Smooth muscle cell (in vitro differentiated cells): ENCODE measurements around the gene KDM4B. TPM values are rescaled to one million over a fixed set of nuclear protein-coding genes. Genes with fewer than 3 reads are reported as not detected.

Experiments
- DNase-seq: peaks from one replicate; lab custom pipeline; 2025; ENCODE audit not compliant: unreplicated experiment; lab: John Stamatoyannopoulos, UW
- H2AFZ ChIP-seq: fragments of 200-600 bp; sonication (generic); 2 replicates; pipeline ENCODE4 v1.6.0; 2016; ENCODE audit warnings: antibody characterized with exemption, low read depth, mild to moderate bottlenecking
- H3F3A ChIP-seq: fragments of 200-600 bp; sonication (generic); 2 replicates; pipeline ENCODE4 v1.6.0; 2017; ENCODE audit warnings: antibody characterized with exemption, low read depth
- H3K27ac ChIP-seq: fragments of 200-600 bp; sonication (generic); 2 replicates; pipeline ENCODE4 v1.5.1; 2016; ENCODE audit warnings: low read depth, mild to moderate bottlenecking
- H3K27me3 ChIP-seq: fragments of 200-600 bp; sonication (generic); 2 replicates; pipeline ENCODE4 v1.6.1; 2016; ENCODE audit warnings: low read depth, mild to moderate bottlenecking
- H3K36me3 ChIP-seq: fragments of 200-600 bp; sonication (generic); 2 replicates; pipeline ENCODE4 v1.5.1; 2016; ENCODE audit warnings: low read depth
- H3K4me1 ChIP-seq: fragments of 200-600 bp; sonication (generic); 2 replicates; pipeline ENCODE4 v1.5.1; 2016; ENCODE audit warnings: low read depth
- H3K4me2 ChIP-seq: fragments of 200-600 bp; sonication (generic); 2 replicates; pipeline ENCODE4 v1.6.0; 2016; ENCODE audit warnings: mild to moderate bottlenecking
- H3K4me3 ChIP-seq: fragments of 200-600 bp; sonication (generic); 2 replicates; pipeline ENCODE4 v1.5.1; 2016; ENCODE audit warnings: mild to moderate bottlenecking
- H3K79me2 ChIP-seq: fragments of 200-600 bp; sonication (generic); 2 replicates; pipeline ENCODE4 v1.6.0; 2016; ENCODE audit warnings: low read depth, mild to moderate bottlenecking
- H3K9ac ChIP-seq: fragments of 200-600 bp; sonication (generic); 2 replicates; pipeline ENCODE4 v1.6.0; 2016; ENCODE audit warnings: low read depth
- H3K9me3 ChIP-seq: fragments of 200-600 bp; sonication (generic); replicated peaks from 2 replicates; pipeline ENCODE4 v1.5.1; 2016; ENCODE audit warnings: low read depth
- H4K20me1 ChIP-seq: fragments of 200-600 bp; sonication (generic); 2 replicates; pipeline ENCODE4 v1.6.0; 2016; ENCODE audit warnings: low read depth
- WGBS: methylation state at CpG from one replicate; pipeline ENCODE4 v1.1.7; 2016; ENCODE audit warnings: low lambda C conversion rate; 5-methylcytosine and 5-hydroxymethylcytosine counted together
- polyA plus RNA-seq: library from polyadenylated mRNA; unstranded; fragments of >200 nt; fragmentation: Nextera tagmentation; extraction: Ambion mirVana; gene quantifications from 2 replicates; pipeline ENCODE4 v1.2.1, GENCODE V29; 2016
- total RNA-seq: library from RNA; depleted of rRNA; stranded (reverse); fragments of >200 nt; gene quantifications from 2 replicates; pipeline ENCODE4 v1.2.3, GENCODE V29; 2014
- TF ChIP-seq, protein P1 (sequence below): fragments of 200-600 bp; sonication (generic); IDR thresholded peaks from 2 replicates; pipeline ENCODE4 v1.5.1; 2017; ENCODE audit warnings: borderline replicate concordance, mild to moderate bottlenecking, antibody characterized with exemption; ENCODE audit not compliant: insufficient read depth, poor library complexity, severe bottlenecking

Gene KDM4B
- total and polyA plus RNA-seq, 2 experiments from 2014 or later = 27.9 to 32.3 TPM

DNA sequence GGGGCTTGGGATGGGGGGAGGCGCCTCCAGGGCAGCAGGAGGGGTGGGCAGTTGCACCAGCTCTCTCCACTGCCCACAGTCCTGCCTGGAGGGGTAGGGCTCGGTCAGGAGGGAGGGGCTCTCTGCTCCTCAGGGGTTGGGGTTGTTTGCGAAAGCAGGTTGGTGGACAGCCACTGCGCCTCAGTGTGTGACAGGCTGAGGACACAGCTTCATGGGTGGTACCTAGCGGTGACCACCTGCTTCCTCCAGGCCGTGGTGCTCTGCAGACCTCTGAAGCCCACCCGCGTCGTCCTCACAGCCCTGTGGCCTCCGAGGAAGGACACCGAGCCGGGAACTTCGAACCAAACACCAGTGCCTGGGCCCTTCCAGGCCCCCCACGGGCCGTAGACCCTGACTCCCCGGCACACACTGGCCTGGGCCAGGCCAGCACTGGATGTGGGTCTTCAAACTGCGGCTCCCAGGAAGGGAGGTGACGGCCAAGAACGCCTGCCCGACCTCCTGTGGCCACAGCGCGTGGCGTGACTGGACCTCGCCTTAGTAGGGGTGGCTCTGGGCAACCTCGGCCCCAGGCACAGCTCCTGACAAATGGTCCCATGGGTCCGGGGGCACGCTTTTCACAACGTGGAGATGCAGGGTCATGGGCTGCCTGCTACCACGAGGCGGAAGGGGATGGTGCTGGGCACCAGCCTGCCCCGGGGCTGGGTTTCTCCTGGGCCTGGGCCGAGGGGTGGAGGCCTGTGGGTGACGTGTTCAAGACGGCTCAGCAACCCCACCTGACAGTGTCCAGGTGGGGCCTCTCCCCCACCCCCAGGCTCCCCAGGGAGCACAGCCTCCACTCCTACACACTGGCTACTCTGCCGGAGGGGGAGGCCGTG lies 173.2 kb downstream of the KDM4B start:
- no peak overlapping the region for H2AFZ ChIP-seq
- H3K4me3 ChIP-seq = no peak overlapping the region
- no peaks in the 10 kb centered on the region for H3K27me3 ChIP-seq
- TF ChIP-seq, protein P1, sequence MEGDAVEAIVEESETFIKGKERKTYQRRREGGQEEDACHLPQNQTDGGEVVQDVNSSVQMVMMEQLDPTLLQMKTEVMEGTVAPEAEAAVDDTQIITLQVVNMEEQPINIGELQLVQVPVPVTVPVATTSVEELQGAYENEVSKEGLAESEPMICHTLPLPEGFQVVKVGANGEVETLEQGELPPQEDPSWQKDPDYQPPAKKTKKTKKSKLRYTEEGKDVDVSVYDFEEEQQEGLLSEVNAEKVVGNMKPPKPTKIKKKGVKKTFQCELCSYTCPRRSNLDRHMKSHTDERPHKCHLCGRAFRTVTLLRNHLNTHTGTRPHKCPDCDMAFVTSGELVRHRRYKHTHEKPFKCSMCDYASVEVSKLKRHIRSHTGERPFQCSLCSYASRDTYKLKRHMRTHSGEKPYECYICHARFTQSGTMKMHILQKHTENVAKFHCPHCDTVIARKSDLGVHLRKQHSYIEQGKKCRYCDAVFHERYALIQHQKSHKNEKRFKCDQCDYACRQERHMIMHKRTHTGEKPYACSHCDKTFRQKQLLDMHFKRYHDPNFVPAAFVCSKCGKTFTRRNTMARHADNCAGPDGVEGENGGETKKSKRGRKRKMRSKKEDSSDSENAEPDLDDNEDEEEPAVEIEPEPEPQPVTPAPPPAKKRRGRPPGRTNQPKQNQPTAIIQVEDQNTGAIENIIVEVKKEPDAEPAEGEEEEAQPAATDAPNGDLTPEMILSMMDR = no peak
- no peaks in the 10 kb centered on the region for H3K36me3 ChIP-seq
- H3K27ac ChIP-seq = no peak overlapping the region
- H3K79me2 ChIP-seq = no peaks in the 10 kb centered on the region
- peaks cover 59% of the 10 kb centered on the region for H4K20me1 ChIP-seq
- H3K9ac ChIP-seq = no peak overlapping the region
- no peaks in the 10 kb centered on the region for H3F3A ChIP-seq
- WGBS = 94% methylated on average over 35 of the region's 36 CpGs
- no peak for DNase-seq
- no peak overlapping the region for H3K4me2 ChIP-seq
- no peaks in the 10 kb centered on the region for H3K4me1 ChIP-seq
- H3K9me3 ChIP-seq = no peaks in the 10 kb centered on the region

DNA sequence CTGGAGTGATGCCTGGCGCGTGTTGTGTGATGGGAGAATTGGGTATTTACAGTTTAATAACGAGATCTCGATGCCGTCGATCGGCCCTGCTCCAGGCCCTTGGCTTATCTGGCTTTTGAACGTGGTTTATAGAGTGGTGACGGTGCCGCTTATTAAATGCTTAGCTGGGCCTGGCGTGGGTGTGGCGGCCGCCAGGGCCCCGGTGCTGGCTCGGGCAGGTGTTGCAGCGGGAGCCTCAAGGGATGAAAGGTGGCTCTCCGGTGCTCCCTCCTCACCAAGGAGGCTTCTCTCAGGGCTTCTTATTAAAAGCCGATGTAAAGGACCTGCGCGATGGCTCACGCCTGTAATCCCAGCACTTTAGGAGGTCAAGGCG lies 173.8 kb downstream of the KDM4B start:
- H3K27ac ChIP-seq = no peak overlapping the region
- H3K9ac ChIP-seq = no peak overlapping the region
- H2AFZ ChIP-seq = no peak overlapping the region
- TF ChIP-seq, protein P1 = no peak
- WGBS = 94% methylated on average over 22 of the region's 22 CpGs
- no peaks in the 10 kb centered on the region for H3F3A ChIP-seq
- no peaks in the 10 kb centered on the region for H3K79me2 ChIP-seq
- H3K36me3 ChIP-seq = no peaks in the 10 kb centered on the region
- H3K9me3 ChIP-seq = no peaks in the 10 kb centered on the region
- DNase-seq = no peak
- H4K20me1 ChIP-seq = peaks cover 59% of the 10 kb centered on the region
- no peaks in the 10 kb centered on the region for H3K27me3 ChIP-seq
- H3K4me1 ChIP-seq = no peaks in the 10 kb centered on the region
- H3K4me2 ChIP-seq = no peak overlapping the region
- H3K4me3 ChIP-seq = no peak overlapping the region

- Histone ChIP-seq H3F3A (no peaks in the 10 kb centered on the region), H3K4me1 (no peaks in the 10 kb centered on the region), H4K20me1 (peaks cover 53% of the 10 kb centered on the region), H3K4me2 (no peak overlapping the region), H3K36me3 (no peaks in the 10 kb centered on the region), H2AFZ (no peak overlapping the region), H3K4me3 (no peak overlapping the region), H3K79me2 (no peaks in the 10 kb centered on the region), H3K9me3 (no peaks in the 10 kb centered on the region), H3K9ac (no peak overlapping the region), H3K27me3 (no peaks in the 10 kb centered on the region), H3K27ac (no peak overlapping the region)
- TF ChIP-seq, protein P1 = no peak
- WGBS = 93% methylated on average over 34 of the region's 51 CpGs
- DNase-seq = no peak
Measured at GRCh38 chr19:5143471-5144411, 174.8 kb downstream of the KDM4B start.
